OCI-LY7 (cell line): ENCODE data around the gene POU2AF3. TPM values are rescaled to one million over a fixed set of nuclear protein-coding genes. Genes with fewer than 3 reads are reported as not detected.

Experiments
- BruUV-seq: library from RNA; stranded (reverse); fragments of 400-500 nt; replicated peaks from 2 replicates; lab custom pipeline; 2021; lab: Mats Ljungman, UMichigan
- CTCF ChIA-PET: fragments of 300-600 bp; sonication (Branson Sonifier 250); formaldehyde crosslinking; loops from one replicate; lab custom pipeline; 2022; ENCODE audit warnings: antibody characterized with exemption; ENCODE audit not compliant: unreplicated experiment; lab: Charles Lee
- POLR2A ChIA-PET: fragments of 300-600 bp; sonication (Branson Sonifier 250); formaldehyde crosslinking; loops from one replicate; lab custom pipeline; 2022; ENCODE audit warnings: antibody characterized with exemption; lab: Charles Lee
- DNase-seq: peaks from one replicate; pipeline ENCODE4 v3.0.0-alpha.2; 2015; ENCODE audit warnings: low spot score
- H2AFZ ChIP-seq: fragments of 200-600 bp; sonication (generic), shearing (Covaris generic); 2 replicates; pipeline ENCODE4 v1.6.1; 2014; ENCODE audit warnings: mild to moderate bottlenecking, antibody characterized with exemption, low read length, moderate library complexity
- H3K27ac ChIP-seq: fragments of 200-600 bp; sonication (generic); 2 replicates; pipeline ENCODE4 v1.5.1; 2014; ENCODE audit warnings: mixed run types, low read depth, mild to moderate bottlenecking, moderate library complexity, low read length, inconsistent platforms; ENCODE audit not compliant: poor library complexity, severe bottlenecking
- H3K36me3 ChIP-seq: fragments of 200-600 bp; sonication (generic); 2 replicates; pipeline ENCODE4 v1.6.1; 2014; ENCODE audit warnings: mild to moderate bottlenecking, antibody characterized with exemption, low read length, moderate library complexity, mixed read lengths; ENCODE audit not compliant: insufficient read depth
- H3K4me1 ChIP-seq: fragments of 200-600 bp; sonication (generic); 2 replicates; pipeline ENCODE4 v1.5.1; 2014; ENCODE audit warnings: mild to moderate bottlenecking, low read length; ENCODE audit not compliant: insufficient read depth, poor library complexity, severe bottlenecking
- H3K4me2 ChIP-seq: fragments of 200-600 bp; sonication (generic); 2 replicates; pipeline ENCODE4 v1.6.1; 2014; ENCODE audit warnings: mild to moderate bottlenecking, low read length
- H3K4me3 ChIP-seq: fragments of 200-600 bp; sonication (generic); 2 replicates; pipeline ENCODE4 v1.5.1; 2014; ENCODE audit warnings: mild to moderate bottlenecking, low read depth, low read length; ENCODE audit not compliant: poor library complexity, severe bottlenecking
- H3K79me2 ChIP-seq: fragments of 200-600 bp; sonication (generic); 2 replicates; pipeline ENCODE4 v1.6.1; 2016; ENCODE audit warnings: low read depth, mild to moderate bottlenecking, low read length, moderate library complexity, mixed read lengths; ENCODE audit not compliant: insufficient read depth
- H3K9me2 ChIP-seq: fragments of 200-600 bp; sonication (generic); 2 replicates; pipeline ENCODE4 v1.6.1; 2016; ENCODE audit warnings: mild to moderate bottlenecking, low read length, mixed read lengths; ENCODE audit not compliant: insufficient read depth
- H3K9me3 ChIP-seq: fragments of 200-600 bp; sonication (generic); 2 replicates; pipeline ENCODE4 v1.6.1; 2014; ENCODE audit warnings: mild to moderate bottlenecking, mixed run types, low read length, mixed read lengths
- H4K20me1 ChIP-seq: fragments of 200-600 bp; sonication (generic); 2 replicates; pipeline ENCODE4 v1.6.1; 2014; ENCODE audit warnings: mild to moderate bottlenecking, antibody characterized with exemption, low read length, moderate library complexity, mixed read lengths; ENCODE audit not compliant: insufficient read depth
- EZH2phosphoT487 ChIP-seq: fragments of 200-600 bp; sonication (generic); IDR thresholded peaks from 2 replicates; pipeline ENCODE4 v1.6.1; 2018; ENCODE audit warnings: low read depth, borderline replicate concordance, mild to moderate bottlenecking, mixed run types, antibody characterized with exemption, low read length, moderate library complexity, mixed read lengths
- intact Hi-C: fragments of 100-400 bp; cut with micrococcal nuclease; formaldehyde crosslinking; loops from one replicate; pipeline ENCODE4 v1.10.0; 2022; ENCODE audit not compliant: unreplicated experiment
- total RNA-seq, 2 experiments: library from RNA; depleted of rRNA in 1 of 2; stranded (reverse); fragments of >200 nt in 1 of 2; shearing (Covaris generic) in 1 of 2; gene quantifications; 2 replicates each; pipeline ENCODE4 v1.2.3, GENCODE V29; 2014 to 2022
- TF ChIP-seq, protein P1 (sequence below): fragments of 200-600 bp; sonication (generic); conservative IDR thresholded peaks from 2 replicates; pipeline ENCODE4 v1.5.1; 2014; ENCODE audit warnings: mild to moderate bottlenecking, antibody characterized with exemption, low read length, moderate library complexity, mixed read lengths

POU2AF3 gene
- total RNA-seq, 2 experiments from 2014 or later, result not detected

DNA sequence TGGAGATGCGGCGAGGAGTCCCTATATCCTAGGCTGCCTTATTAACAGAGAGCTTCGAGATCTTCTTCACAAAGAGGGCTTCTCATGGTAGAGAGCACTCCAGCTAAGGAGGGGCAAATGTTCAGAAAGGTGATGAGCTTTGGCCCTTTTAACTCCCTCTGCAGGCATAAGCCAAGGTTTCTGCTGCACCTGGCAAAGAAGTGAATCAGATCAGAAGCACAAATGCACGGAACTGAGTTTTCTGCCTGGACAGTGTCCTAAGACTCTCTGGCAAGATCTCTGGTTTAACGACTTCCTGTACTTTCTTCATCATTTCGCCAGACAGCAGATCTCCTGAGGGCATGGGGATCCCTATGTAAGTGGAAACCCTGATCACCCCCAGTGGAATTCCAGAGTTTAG is 37.2 kb downstream of the POU2AF3 start:
- H3K4me3 ChIP-seq, result no peak overlapping the region
- intact Hi-C loops, result no loop called here
- ChIA-PET POLR2A (no interaction called here), CTCF (interaction anchor here (0.6 kb wide), 1 partner anchor 35 kb away, joined by 3 read pairs; no protein-coding TSS in a partner anchor)
- no TSS peak for BruUV-seq
- no peaks in the 10 kb centered on the region for H3K36me3 ChIP-seq
- DNase-seq, result no peak
- no peaks in the 10 kb centered on the region for H3K9me2 ChIP-seq
- H4K20me1 ChIP-seq, result peaks cover 14% of the 10 kb centered on the region; the same call in 1 of the 2 replicates
- H3K4me2 ChIP-seq, result no peak overlapping the region
- no peaks in the 10 kb centered on the region for H3K9me3 ChIP-seq
- H3K4me1 ChIP-seq, result no peaks in the 10 kb centered on the region
- H2AFZ ChIP-seq, result no peak overlapping the region
- no peak overlapping the region for H3K27ac ChIP-seq
- no peak for TF ChIP-seq EZH2phosphoT487
- TF ChIP-seq, protein P1, sequence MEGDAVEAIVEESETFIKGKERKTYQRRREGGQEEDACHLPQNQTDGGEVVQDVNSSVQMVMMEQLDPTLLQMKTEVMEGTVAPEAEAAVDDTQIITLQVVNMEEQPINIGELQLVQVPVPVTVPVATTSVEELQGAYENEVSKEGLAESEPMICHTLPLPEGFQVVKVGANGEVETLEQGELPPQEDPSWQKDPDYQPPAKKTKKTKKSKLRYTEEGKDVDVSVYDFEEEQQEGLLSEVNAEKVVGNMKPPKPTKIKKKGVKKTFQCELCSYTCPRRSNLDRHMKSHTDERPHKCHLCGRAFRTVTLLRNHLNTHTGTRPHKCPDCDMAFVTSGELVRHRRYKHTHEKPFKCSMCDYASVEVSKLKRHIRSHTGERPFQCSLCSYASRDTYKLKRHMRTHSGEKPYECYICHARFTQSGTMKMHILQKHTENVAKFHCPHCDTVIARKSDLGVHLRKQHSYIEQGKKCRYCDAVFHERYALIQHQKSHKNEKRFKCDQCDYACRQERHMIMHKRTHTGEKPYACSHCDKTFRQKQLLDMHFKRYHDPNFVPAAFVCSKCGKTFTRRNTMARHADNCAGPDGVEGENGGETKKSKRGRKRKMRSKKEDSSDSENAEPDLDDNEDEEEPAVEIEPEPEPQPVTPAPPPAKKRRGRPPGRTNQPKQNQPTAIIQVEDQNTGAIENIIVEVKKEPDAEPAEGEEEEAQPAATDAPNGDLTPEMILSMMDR, result no peak
- H3K79me2 ChIP-seq, result no peaks in the 10 kb centered on the region

DNA sequence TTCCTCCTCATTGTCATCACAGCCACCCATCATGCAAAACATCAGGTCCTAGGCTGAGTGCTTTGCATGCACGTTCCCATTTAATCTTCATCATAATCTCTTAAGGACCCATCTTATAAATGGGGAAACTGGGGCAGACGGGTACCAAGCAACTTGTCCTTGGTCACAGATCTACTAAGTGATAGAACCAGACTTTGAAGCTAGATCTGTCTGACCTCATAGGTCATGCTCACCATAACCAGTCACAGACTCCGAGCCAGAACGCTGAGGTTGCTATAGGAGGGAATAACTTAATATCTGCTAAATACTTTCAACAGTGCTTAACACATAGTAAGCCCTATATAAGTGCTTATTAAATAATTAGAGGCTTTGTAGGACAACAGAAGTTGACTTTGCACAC is 37.7 kb downstream of the POU2AF3 start:
- H3K36me3 ChIP-seq, result no peaks in the 10 kb centered on the region
- CTCF ChIA-PET, result interaction anchor here (0.6 kb wide), 1 partner anchor 34 kb away, joined by 3 read pairs; no protein-coding TSS in a partner anchor
- BruUV-seq, result no TSS peak
- no peak overlapping the region for H2AFZ ChIP-seq
- no peak overlapping the region for H3K4me3 ChIP-seq
- H3K9me3 ChIP-seq, result no peaks in the 10 kb centered on the region
- intact Hi-C loops, result no loop called here
- TF ChIP-seq, protein P1, result no peak
- TF ChIP-seq EZH2phosphoT487, result no peak
- POLR2A ChIA-PET, result interaction anchor here (0.5 to 1.0 kb wide), 2 partner anchors 13 to 830 kb away, joined by 3 read pairs; no protein-coding TSS in a partner anchor
- no peak overlapping the region for H3K27ac ChIP-seq
- DNase-seq, result no peak
- no peak overlapping the region for H3K4me2 ChIP-seq
- no peaks in the 10 kb centered on the region for H3K9me2 ChIP-seq
- peaks cover 14% of the 10 kb centered on the region; the same call in 1 of the 2 replicates for H4K20me1 ChIP-seq
- H3K4me1 ChIP-seq, result no peaks in the 10 kb centered on the region
- no peaks in the 10 kb centered on the region for H3K79me2 ChIP-seq

DNA sequence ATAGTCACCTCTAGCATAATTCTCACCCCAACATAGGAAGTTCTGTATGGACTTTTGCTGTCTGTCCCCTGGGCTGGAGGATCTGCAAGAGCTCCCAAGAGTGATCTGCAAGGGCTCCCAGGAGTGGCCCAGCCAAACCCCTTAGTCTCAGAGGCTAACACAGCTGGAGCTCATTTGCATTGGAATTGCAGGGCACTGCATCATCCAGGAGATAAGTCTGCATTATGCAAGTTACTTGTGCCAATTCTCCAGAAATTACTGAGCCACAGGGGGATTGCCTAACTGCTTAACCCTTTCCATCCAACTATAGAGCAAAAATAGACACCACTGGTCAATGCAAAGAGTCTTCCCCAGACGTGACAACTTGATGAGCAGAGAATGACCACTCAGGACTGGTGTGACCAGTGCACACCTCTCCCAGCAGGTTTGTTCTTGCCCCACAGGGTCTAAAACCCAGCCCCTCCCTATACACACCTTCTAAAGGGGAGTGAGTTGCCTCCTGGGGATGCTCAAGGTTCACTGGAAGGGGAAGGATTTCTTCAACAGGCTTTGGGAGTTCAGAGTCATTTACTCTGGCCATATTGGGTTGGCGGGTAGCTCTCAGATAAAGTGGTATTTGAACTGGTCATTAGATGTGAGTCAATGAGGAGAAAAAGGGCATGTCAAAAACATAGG is 38.4 kb downstream of the POU2AF3 start:
- peaks cover 14% of the 10 kb centered on the region; the same call in 1 of the 2 replicates for H4K20me1 ChIP-seq
- no peak overlapping the region for H3K4me2 ChIP-seq
- POLR2A ChIA-PET, result interaction anchor here (0.5 to 1.0 kb wide), 6 partner anchors 13 to 1263 kb away, joined by 3 to 4 read pairs (median 3); no protein-coding TSS in a partner anchor
- no peak overlapping the region for H3K27ac ChIP-seq
- no peaks in the 10 kb centered on the region for H3K9me2 ChIP-seq
- no peak overlapping the region for H2AFZ ChIP-seq
- H3K4me3 ChIP-seq, result no peak overlapping the region
- no peak for DNase-seq
- intact Hi-C loops, result no loop called here
- H3K9me3 ChIP-seq, result no peaks in the 10 kb centered on the region
- H3K4me1 ChIP-seq, result no peaks in the 10 kb centered on the region
- H3K36me3 ChIP-seq, result no peaks in the 10 kb centered on the region
- BruUV-seq, result no TSS peak
- CTCF ChIA-PET, result no interaction called here
- TF ChIP-seq, protein P1, result no peak
- H3K79me2 ChIP-seq, result no peaks in the 10 kb centered on the region
